ENCODE measurements around the gene SLC51B.

SLC51B gene

GRCh38 chr15:65042776-65043327 lies 2.3 kb upstream of the SLC51B start:
- DNase-seq, result no peak

GRCh38 chr15:65044218-65044617 lies 969 bp upstream of the SLC51B start:
- peak; percentile 78 to 81 (median 81) for DNase-seq

- DNase-seq, result no peak
These were observed 3.1 kb downstream of the SLC51B start for GRCh38 chr15:65048241-65048640.

GRCh38 chr15:65049418-65049840 lies 4.2 kb downstream of the SLC51B start:
- DNase-seq, result peak; percentile 94 to 95 (median 94)

GRCh38 chr15:65050270-65050669 lies 5.1 kb downstream of the SLC51B start:
- peak in 1 of 3 donors; percentile 16 for DNase-seq

- peak in 1 of 3 donors; percentile 15 for DNase-seq
These were observed 6.1 kb downstream of the SLC51B start for GRCh38 chr15:65051266-65051665.

- DNase-seq, result no peak
These were observed 7.8 kb downstream of the SLC51B start for GRCh38 chr15:65052956-65053355.

GRCh38 chr15:65054333-65055200 lies 9.4 kb downstream of the SLC51B start:
- peak; percentile 68 to 85 (median 79) for DNase-seq

GRCh38 chr15:65055201-65055870 lies 10.1 kb downstream of the SLC51B start:
- DNase-seq, result peak in 1 of 3 donors; percentile 15

- DNase-seq, result peak in 1 of 3 donors; percentile 17
These were observed 10.9 kb downstream of the SLC51B start for GRCh38 chr15:65056106-65056505.

GRCh38 chr15:65056868-65057548 lies 11.8 kb downstream of the SLC51B start:
- DNase-seq, result peak in 1 of 3 donors; percentile 13

GRCh38 chr15:65057549-65057940 lies 12.4 kb downstream of the SLC51B start:
- no peak for DNase-seq

GRCh38 chr15:65058394-65059368 lies 13.5 kb downstream of the SLC51B start:
- no peak for DNase-seq

GRCh38 chr15:65059369-65059750 lies 14.2 kb downstream of the SLC51B start:
- DNase-seq, result no peak

GRCh38 chr15:65059931-65060596 lies 14.9 kb downstream of the SLC51B start:
- DNase-seq, result peak in 2 of 3 donors; percentile 16 to 18

- DNase-seq, result no peak
These were observed 15.6 kb downstream of the SLC51B start for GRCh38 chr15:65060641-65061397.

GRCh38 chr15:65062061-65062460 lies 16.9 kb downstream of the SLC51B start:
- no peak for DNase-seq

- DNase-seq, result no peak
These were observed 17.5 kb downstream of the SLC51B start for GRCh38 chr15:65062726-65063125.

GRCh38 chr15:65066001-65066634 lies 20.9 kb downstream of the SLC51B start:
- DNase-seq, result peak in 1 of 3 donors; percentile 19
